HG03103 (cell line): ENCODE results near the gene PDE1A.

Source experiments
- ATAC-seq: cut with Tn5 transposase; IDR thresholded peaks from one replicate; pipeline ENCODE4 v1.9.1; 2021; ENCODE audit warnings: low read depth; ENCODE audit not compliant: unreplicated experiment

PDE1A gene

GRCh38 chr2:182148344-182148743 lies 278.5 kb downstream of the PDE1A start:
- no peak for ATAC-seq

GRCh38 chr2:182144776-182145165 lies 282.1 kb downstream of the PDE1A start:
- no peak for ATAC-seq

DNA sequence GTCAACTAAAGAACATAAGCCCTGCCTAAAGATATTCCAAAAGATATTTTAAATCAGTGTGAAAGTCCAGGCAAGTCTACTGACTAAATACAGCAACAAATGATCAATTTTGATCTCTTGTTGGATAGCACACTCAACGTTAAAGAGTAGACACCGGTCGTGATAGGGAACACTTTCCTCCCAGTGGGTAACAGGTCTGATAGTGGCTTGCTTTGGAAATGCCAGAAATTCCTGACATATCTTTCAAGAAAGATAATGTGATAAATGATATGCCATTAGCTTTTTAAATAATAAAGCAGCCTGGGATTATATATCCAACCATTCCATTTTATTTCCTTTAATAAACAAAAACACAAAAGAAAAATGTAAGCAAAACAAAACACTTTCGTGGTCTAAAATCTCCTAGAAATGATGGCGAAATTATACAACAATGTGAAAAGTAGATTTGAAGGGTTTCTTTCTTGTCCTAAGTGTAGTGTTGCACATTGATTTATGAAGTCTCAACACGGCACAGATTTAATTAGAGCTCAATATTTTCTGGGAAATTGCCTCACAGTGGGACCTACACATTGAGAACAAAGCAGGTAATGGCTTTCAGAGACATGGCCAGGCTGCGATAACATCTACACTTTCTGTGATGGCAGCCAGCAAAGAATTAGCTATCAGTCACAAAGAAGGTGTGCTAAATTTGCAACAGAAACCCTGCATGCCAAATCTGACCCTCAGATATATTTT lies 282.6 kb downstream of the PDE1A start:
- ATAC-seq = no peak

- ATAC-seq = no peak
Observed at GRCh38 chr2:182142062-182142461, 284.8 kb downstream of the PDE1A start.

- no peak for ATAC-seq
Observed at GRCh38 chr2:182134201-182134600, 292.6 kb downstream of the PDE1A start.

GRCh38 chr2:182133195-182133891 lies 293.5 kb downstream of the PDE1A start:
- ATAC-seq = no peak

DNA sequence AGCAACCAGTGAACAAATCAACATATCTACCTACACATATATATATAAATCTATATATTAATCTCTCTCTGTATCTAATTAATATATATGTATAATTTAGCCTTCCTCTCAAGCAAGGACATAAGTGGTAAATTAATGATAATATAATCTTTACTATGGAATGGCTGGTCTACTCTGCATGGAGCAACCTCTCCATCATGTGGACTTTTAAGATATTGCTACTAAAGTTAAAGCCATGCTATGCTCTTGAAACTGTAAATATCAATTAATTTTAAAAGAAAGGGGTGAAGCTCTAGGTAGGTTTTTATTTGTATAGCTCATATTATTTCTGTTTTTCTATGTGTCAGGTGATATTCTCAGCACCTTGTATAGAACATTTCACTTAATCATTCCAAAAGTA lies 294.2 kb downstream of the PDE1A start:
- no peak for ATAC-seq

DNA sequence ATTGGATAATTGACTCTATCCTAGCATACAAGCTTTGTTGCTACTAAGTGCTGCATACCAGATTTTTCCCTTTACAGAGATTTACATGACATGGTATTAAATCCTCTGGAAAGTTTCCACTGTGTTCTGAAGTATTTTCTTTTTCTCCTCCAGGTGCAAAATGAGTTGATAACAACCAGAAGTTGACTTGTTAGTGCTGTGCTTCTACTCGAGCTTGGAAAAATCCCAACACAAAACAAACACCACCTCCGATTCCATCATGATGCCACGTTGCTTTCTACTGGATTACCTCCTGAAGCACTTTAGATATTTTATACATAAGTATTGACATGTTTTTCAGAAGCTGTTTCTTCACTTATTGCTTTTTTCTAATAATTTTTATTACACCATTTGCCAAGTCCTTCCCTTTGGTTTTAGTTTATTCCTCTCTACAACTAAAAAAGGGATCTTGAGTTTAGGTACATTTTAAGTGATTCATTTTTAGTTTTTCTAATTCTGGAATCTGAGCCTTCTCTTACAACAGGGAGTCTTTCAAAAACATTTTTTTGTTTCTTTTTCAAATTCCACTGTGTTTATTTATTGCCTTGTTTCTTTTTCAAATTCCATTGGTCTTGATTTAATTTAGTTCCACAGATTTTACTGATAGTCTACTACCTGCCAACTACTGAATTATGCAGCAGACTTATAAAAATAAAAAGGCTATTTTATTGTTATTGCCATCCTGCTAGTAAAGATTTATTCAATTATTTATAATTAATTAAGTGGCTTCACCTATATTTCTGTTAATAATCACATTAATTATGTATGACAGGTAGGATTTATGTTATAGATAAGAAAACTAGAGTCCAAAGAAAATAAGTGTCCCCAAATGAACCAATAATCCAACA lies 297.8 kb downstream of the PDE1A start:
- no peak for ATAC-seq

DNA sequence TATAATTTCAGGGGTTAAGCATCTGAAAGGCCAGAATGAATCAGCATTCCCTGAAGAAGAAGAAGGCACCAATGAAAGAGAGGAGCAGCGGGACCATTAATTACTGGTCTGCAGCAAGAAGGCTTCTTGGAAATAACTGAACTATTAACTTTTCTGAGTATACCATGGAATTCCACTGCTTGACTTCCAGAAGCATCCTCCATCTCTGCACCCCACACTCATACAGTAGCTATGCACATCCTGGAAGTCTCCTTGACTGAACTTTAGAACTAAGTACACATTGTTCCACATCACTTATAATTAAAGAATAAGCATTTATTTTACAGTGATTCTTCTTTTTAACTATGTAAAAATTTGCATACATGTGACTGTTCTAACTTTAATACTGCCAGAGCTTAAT lies 309.6 kb downstream of the PDE1A start:
- ATAC-seq = no peak

- ATAC-seq = no peak
Observed at GRCh38 chr2:182116774-182117173, 310.1 kb downstream of the PDE1A start.

DNA sequence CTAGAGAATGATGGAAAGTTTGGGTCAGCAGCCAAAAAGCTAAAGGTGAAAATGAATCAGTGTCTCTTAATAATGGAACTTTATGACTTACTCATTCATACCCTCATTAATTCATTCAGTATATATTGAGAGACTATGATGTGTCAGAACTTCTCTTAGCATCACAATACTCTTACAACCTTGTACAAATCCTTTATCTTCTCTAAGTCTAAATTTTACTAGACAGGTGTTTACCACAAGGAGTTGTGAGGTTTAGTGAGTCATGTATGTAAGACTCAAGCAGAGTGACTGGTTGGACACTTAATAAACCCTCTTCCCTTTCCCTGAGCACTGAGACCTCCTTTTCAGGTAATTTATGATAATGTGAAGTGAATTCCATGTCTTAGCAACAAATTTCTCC lies 311.6 kb downstream of the PDE1A start:
- no peak for ATAC-seq

- ATAC-seq = no peak
Observed at GRCh38 chr2:182113334-182113733, 313.5 kb downstream of the PDE1A start.

DNA sequence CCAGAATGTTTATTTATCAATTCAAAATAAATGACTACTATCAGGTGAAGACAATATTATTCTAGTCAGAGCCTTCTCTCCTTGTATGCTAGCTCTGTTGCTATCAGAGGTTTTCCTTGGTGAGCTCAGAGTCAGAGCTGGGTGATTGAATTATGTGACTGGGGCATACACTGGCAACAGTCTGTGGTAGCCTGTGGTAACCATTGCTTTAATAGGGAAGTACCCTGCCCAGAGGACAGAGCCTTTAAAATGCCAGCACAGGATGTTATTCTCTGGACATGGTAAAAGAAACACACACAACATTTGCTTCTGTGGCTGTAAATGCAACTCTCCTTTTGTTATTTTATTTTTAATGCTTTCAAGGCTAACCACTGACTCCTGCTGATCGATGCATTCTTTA lies 316.5 kb downstream of the PDE1A start:
- no peak for ATAC-seq

- ATAC-seq = no peak
Observed at GRCh38 chr2:182103526-182103925, 323.3 kb downstream of the PDE1A start.

- ATAC-seq = peak; percentile 72
Observed at GRCh38 chr2:182101263-182101662, 325.6 kb downstream of the PDE1A start.

GRCh38 chr2:182098648-182099047 lies 328.2 kb downstream of the PDE1A start:
- ATAC-seq = no peak

DNA sequence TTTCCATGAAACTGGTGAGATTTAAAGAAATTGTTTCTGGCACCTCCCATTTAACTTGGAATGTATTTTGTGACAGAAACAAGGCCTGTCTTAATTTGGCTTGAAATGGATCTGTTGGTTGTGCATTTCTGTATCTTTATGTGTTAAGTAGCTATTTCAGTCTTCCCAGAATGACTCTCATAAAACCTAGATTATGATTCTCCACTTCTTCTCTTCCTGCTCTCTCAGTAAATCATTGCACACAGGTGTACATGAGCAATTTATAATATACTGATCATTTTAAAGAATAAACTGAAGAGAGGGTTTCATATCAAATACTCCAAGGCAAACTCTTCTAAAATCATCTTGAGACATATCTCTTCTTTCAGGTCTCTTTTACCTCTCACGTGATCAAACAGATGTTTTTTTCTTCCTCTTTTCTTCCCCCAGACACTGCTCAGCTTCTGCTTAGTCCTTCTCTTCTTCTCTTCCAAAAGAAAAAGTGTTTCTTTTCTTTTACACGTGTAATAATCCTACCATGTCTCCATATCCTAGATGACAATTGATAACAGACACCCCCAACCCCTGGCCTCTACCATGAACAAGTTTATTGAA lies 329.2 kb downstream of the PDE1A start:
- ATAC-seq = no peak

DNA sequence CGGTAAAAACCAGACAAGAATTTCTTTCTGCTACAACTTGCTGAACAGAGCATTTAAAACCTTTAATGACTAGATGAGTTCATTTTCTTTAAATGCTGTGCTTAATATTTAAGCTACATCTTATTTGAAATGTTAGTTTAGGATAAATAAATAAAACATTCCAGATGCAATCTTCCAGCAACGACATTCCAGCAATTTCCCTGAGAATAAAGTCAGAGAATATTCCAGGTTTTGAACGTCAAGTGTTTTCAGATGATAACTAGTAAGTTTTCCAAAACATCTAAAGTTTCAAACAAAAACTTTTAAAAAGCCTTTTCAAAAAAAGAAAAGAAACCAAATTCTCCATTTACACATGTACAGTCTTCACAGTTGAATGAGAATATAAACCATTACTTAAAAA lies 336.4 kb downstream of the PDE1A start:
- ATAC-seq = no peak
